ENCODE results near the gene SCTR.

SCTR gene

DNA sequence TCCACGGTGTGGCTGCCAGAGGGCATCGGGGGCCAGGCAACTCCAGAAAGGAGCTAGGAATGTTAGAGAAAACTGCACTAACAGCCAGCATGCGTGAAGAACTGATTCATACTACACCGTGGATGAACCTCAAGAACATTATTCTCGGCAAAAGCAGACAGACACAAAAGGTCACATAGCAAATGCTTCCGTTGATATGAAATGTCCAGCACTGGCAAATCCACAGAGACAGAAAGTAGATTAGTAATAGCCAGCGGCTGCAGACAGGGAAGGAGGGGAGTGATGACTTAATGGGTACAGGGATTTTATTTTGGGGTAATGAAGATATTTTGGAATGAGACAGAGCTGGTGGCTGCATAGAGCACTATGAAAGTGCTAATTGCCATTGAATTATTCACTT is 37.4 kb downstream of the SCTR start:
- DNase-seq, result no peak

- no peak for DNase-seq
Observed at GRCh38 chr2:119486196-119486827, 38.0 kb downstream of the SCTR start.

- DNase-seq, result no peak
Observed at GRCh38 chr2:119485336-119486110, 38.8 kb downstream of the SCTR start.

- DNase-seq, result no peak
Observed at GRCh38 chr2:119484834-119485233, 39.4 kb downstream of the SCTR start.

GRCh38 chr2:119483896-119484718 is 40.2 kb downstream of the SCTR start:
- no peak for DNase-seq

DNA sequence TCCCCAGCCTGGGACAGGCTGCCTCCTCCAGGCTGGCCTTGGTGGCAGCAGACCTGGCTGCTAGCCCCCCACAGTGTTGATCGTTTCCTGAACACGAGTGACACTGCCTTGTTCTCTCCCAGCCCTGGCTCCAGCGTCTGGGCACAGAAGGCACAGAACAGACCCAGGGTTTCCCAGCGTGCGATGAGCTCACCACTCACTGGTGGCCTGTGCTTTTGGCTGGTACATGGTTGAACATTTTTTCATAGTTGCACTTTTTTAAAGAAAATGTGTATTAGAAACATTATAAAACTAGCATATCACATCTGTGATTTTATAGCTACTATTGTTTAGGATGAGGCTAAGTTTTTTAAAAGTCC is 40.9 kb downstream of the SCTR start:
- DNase-seq, result no peak

GRCh38 chr2:119482481-119483394 is 41.5 kb downstream of the SCTR start:
- no peak for DNase-seq

- no peak for DNase-seq
Observed at GRCh38 chr2:119481501-119482455, 42.5 kb downstream of the SCTR start.

- DNase-seq, result no peak
Observed at GRCh38 chr2:119480718-119481142, 43.6 kb downstream of the SCTR start.

DNA sequence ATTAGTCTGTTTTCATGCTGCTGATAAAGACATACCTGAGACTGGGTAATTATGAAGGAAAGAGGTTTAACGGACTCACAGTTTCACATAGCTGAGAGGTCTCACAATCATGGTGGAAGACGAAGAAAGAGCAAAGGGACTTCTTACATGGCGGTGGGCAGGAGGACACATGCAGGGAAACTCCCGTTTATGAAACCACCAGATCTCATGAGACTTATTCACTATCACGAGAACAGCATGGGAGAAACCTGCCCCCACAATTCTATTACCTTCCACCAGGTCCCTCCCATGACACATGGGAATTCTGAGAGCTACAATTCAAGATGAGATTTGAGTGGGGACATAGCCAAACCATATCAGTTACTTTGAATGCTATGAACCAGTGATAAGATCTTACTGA is 44.1 kb downstream of the SCTR start:
- no peak for DNase-seq

DNA sequence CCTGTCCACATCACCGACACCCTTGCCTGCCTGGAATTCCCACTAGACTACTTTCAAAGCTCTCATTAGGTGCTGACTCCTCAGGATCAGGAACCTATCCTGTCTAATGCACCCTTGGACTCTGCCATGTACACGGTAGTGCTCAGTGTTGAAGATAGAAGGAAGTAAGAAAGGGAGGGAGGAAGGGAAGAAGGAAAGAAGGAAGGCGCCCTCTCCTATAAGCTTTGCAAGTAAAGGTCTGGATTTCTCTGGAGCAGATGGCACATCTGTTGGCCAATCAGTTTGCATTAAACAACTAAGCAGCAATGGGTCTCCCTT is 45.3 kb downstream of the SCTR start:
- DNase-seq, result no peak

GRCh38 chr2:119478188-119478977 is 45.9 kb downstream of the SCTR start:
- no peak for DNase-seq

DNA sequence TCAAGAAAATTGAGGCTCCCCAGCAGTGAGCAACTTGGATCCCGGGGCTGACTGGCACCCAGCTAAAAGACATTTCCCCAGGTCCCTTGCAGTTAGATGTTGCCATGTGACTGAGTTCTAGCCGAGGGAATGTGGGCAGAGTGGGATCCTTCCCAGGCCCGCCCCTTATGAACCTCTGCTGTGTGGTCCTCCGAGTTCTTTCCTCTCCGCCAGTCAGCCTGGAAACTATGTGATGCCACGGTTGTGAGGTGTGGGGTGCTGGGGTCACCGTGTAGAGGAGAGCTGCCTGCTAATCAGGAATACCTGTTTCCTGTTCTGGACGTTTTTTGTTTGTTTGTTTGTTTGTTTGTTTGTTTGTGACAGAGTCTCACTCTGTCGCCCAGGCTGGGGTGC is 47.2 kb downstream of the SCTR start:
- no peak for DNase-seq

DNA sequence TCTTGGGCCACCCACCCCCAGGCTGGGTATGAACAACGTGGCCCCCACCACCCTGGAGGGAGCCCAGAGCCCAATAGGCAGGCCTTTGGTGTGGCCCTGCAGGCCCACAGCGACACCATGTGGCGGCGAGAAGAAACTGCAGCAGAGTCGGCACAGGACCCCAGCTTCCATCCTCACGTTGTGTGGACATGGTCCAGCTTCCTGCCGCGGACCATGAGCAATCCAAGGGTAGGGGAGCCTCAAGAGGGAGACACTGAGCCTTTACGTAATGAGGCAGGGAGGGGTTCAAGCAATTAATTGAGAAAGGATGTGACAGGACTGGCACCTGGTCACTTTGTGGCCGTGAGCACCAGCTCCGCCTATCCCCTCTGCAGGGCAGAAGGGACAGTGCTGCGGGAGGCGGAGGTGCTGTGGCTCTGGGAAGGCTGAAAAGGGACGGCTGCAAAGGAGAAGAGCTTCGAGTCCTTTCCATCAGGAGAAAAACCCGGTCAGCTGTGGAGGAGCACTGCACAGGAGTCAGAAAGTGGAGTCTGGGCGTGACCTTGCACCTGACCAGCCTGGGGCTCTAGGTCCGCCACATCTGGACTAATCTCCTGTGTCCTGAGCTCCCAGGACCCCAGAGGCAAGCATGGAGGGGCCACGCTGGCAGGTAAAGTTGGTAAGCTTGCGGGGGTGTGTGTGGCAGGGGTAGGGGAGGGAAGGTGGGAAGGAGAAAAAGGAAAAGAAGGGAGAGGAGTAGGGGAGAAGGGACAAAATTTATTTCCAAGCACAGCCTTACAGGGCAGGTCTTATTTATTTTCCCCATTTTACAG is 47.8 kb downstream of the SCTR start:
- DNase-seq, result peak; percentile 18

DNA sequence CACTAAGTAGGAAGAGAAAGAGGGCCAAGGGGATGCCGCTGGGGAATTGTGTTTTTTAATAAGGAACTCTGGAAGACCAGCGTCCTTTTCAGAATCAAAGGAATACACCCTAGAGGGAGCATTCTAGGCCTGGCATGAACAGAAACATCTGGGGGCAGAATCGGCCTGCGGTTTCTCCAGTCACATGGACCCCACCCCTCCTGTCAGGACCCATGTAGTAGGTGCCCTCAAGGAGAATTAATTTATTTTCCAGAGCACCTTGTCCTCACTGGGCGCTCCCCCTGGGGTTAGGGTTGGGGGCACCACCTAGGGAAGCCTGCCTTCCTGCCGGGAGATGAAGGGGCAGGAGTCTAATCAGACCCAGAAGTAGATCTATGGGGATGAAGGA is 48.4 kb downstream of the SCTR start:
- no peak for DNase-seq

DNA sequence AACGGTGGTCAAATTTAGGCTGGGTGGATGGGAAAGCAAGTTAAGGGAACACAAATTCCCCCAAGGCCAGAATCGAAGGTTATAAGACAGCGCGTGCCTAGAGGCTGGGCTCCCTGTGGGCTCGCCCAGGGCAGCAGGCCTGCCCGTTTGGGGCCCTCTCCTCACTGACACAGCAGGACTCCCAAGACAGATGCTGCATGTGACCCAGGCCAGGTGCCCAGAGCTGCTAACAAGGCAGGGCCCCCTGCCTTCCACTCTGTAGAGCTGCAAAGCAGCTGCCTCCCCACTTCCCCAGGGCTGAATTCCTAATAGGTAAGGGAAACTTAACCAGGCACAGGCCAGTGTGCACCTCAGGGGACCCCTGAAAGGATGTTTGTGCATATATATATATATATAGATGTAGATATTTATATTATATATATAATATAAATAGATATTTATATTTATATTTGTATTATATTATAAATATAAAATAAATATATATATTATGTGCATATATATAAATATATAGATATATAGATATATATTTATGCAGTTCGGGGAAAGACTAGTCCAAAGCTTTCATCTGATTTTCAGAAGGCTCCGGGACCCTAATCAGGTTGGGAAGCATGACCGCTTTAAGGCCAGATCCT is 48.9 kb downstream of the SCTR start:
- DNase-seq, result peak; percentile 81

DNA sequence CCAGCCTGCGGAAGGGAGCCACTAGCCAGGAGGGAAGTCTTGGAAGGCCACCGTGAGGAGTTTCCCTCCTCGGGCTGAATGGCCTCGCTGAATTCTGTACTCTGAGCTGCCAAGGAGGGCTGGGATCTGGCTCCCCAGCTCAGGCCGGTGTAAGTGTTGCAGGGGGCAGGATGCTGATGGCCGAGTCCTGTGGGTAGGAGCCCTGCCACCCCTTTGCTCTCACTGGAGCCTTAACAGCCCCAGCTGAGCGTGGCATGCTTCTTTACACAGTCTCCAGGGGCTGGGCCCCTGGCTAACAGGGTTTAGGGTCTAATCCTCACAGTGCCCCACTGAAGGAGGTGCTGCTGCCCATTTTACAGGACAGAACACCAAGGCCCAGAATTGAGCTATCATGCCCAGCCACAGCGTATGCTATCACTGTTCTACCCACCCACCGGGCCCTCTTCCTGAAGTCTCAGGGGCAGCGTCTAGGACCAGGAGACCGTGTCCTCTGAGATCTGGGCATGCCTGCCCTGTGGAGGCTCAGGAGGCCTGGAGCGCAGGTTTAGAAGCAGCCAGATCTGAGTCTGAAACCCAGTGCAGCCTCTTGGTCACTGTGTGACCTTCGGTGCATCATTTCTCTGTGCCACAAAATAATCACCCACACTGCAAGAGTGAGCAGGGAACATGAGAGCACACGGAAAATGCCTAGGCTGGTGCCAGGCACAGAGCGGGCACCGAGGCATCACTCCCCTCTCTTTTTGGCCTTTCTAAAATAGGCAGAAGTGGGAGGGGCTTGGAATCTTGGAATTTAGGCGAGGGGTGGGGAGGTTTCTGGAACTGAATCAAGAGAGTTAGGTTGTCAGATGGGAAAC is 49.7 kb downstream of the SCTR start:
- DNase-seq, result no peak

GRCh38 chr2:119473621-119474370 is 50.5 kb downstream of the SCTR start:
- DNase-seq, result no peak
